ENCODE data around the gene PDLIM3.
A peak's percentile ranks its signal among the peaks of the same experiment; 100 is the strongest.
"Not testable (repeated sequence)": the region's sequence is repeated elsewhere in the genome, so short reads cannot be mapped to it uniquely, and the experiment has no call there.

Gene PDLIM3

DNA sequence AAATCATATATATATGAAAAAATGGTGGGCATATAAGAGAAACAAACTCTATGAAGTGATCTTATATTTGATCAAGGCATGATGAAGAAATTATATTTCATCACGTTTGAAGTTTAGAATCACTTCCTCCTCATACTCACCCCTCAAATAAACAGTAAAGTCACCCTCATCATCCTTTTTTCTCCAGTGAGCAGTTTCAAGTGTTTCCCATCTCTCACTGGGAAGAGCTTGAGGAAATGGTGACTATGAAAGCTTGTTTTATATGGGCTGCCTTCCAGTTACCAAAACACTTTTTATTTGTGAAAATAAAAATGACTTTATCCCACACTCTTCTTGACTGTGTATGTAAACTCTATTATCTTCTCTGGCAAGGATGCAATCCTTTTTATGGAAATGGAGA, 16.8 kb downstream of the PDLIM3 start:
- DNase-seq (ENCODE audit: low read depth), result no peak

DNA sequence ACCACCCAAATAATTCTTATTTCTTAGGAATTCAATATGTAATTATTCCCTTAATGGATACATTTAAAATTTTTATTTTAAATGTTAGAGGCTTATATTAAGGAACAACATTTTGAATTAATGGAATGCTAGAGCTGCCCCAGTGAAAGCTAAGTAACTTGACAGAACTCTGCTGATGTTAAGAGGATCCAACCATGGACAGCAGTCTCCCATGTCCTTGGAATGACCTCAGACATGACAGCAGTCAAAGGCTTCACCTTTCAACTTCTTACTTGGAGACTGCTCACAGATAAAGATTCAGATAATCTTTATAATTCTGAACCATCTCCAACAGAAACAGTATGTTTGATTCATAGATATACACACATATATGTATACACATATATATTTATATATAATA, 17.2 kb downstream of the PDLIM3 start:
- no peak for DNase-seq (ENCODE audit: low read depth)
- no peak overlapping the region for H3K4me3 ChIP-seq (ENCODE audit: low read depth, low read length)
- TF ChIP-seq, protein P1, sequence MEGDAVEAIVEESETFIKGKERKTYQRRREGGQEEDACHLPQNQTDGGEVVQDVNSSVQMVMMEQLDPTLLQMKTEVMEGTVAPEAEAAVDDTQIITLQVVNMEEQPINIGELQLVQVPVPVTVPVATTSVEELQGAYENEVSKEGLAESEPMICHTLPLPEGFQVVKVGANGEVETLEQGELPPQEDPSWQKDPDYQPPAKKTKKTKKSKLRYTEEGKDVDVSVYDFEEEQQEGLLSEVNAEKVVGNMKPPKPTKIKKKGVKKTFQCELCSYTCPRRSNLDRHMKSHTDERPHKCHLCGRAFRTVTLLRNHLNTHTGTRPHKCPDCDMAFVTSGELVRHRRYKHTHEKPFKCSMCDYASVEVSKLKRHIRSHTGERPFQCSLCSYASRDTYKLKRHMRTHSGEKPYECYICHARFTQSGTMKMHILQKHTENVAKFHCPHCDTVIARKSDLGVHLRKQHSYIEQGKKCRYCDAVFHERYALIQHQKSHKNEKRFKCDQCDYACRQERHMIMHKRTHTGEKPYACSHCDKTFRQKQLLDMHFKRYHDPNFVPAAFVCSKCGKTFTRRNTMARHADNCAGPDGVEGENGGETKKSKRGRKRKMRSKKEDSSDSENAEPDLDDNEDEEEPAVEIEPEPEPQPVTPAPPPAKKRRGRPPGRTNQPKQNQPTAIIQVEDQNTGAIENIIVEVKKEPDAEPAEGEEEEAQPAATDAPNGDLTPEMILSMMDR (IDR thresholded peaks at IDR 0.05; ENCODE audit: low read depth, low read length), result no peak
- TF ChIP-seq POLR2A (IDR thresholded peaks at IDR 0.05; ENCODE audit: extremely low read depth, insufficient read length) (no peak), MYC (IDR thresholded peaks at IDR 0.05; ENCODE audit: low read depth, low read length) (no peak)
- TF ChIP-seq, protein P2, sequence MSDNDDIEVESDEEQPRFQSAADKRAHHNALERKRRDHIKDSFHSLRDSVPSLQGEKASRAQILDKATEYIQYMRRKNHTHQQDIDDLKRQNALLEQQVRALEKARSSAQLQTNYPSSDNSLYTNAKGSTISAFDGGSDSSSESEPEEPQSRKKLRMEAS (IDR thresholded peaks at IDR 0.05; ENCODE audit: low read depth, low read length), result no peak

More for the DNA sequence above, 16.8 kb downstream of the PDLIM3 start:
- TF ChIP-seq MYC (IDR thresholded peaks at IDR 0.05; ENCODE audit: low read depth, low read length), result no peak
- TF ChIP-seq, protein P2 (IDR thresholded peaks at IDR 0.05; ENCODE audit: low read depth, low read length), result no peak
- TF ChIP-seq, protein P1 (IDR thresholded peaks at IDR 0.05; ENCODE audit: low read depth, low read length), result no peak
- TF ChIP-seq POLR2A (IDR thresholded peaks at IDR 0.05; ENCODE audit: extremely low read depth, insufficient read length), result no peak
- H3K4me3 ChIP-seq (ENCODE audit: low read depth, low read length), result no peak overlapping the region

DNA sequence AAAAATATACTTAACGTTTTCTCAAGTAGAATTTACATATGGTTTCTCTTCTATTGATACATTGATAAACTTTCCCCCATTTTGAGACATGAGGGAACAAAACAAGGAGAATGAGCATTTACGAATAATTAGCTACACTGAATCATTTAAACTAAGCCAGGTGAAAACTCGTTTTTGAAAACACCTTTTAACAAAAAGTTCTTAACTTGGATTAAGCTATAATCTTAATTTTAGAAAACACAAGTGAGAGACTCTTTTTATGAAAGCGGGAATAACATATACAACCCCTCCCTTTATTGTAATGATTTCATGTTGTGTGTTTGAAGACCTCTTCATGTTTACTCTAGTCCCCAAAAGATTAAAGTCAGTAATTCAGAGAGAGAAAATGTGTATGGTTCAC, 20.1 kb downstream of the PDLIM3 start:
- TF ChIP-seq, protein P2 (IDR thresholded peaks at IDR 0.05; ENCODE audit: low read depth, low read length), result no peak
- TF ChIP-seq POLR2A (IDR thresholded peaks at IDR 0.05; ENCODE audit: extremely low read depth, insufficient read length) (no peak), MYC (IDR thresholded peaks at IDR 0.05; ENCODE audit: low read depth, low read length) (no peak)
- TF ChIP-seq, protein P1 (IDR thresholded peaks at IDR 0.05; ENCODE audit: low read depth, low read length), result no peak
- H3K4me3 ChIP-seq (ENCODE audit: low read depth, low read length), result no peak overlapping the region
- no peak for DNase-seq (ENCODE audit: low read depth)

DNA sequence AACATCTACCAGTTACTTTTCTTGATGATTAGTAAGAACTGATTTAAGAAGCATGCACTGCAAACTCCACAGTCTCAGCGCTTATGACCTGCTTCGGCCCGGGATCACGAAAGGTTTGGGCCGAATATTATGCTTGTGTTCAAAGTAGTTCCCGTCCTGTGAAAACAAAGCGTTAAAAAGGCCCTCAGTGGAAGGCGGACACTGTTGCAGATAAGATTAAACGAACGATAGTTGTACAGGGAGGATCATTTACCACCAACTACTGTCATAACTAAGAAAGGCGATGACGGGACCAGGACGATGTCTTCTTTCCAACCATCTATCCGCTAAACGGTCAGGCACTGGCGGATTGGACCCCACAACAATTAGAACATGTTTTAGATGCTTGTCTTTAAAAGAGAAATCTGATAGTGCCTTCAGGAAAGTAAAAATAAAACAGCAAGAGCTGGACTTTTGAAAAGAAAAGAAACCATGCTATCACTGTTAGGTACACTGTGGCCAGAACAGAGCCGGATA, 21.1 kb downstream of the PDLIM3 start:
- no peak overlapping the region for H3K4me3 ChIP-seq (ENCODE audit: low read depth, low read length)
- DNase-seq (ENCODE audit: low read depth), result no peak
- TF ChIP-seq MYC (IDR thresholded peaks at IDR 0.05; ENCODE audit: low read depth, low read length) (no peak), POLR2A (IDR thresholded peaks at IDR 0.05; ENCODE audit: extremely low read depth, insufficient read length) (no peak)
- TF ChIP-seq, protein P1 (IDR thresholded peaks at IDR 0.05; ENCODE audit: low read depth, low read length), result no peak
- TF ChIP-seq, protein P2 (IDR thresholded peaks at IDR 0.05; ENCODE audit: low read depth, low read length), result no peak

DNA sequence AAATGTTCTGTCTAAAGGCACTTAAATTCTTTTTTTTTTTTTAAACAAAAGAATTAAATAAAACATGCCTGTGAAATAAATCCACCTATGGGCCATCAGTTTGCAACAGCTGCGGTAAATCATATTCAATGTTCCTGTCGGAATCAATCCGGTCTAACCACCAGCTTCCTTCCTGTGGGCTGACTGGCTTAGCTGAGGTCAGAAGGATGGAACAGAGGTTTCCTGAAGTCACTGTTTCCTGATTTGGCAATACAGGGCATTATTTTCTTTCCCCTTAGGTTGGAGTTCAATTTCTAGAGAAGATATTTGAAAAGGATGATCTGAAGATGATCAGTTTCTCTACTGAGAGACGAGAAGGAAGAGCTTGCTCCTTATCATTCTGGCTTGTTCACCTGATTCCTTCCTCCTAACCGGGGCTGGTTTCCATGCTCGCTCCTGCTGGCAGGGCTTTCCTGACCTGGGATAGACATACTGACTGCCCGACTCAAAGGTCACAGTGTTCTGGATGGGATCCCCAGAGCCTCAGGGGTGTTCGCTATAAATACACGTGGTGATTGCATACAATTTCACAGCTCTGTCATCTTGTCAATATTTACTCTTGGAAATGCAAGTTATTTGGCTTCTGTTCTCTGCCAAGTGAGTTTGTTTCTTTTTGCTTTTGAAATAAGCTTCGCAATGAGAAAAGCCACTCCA, 21.7 kb downstream of the PDLIM3 start:
- H3K4me3 ChIP-seq (ENCODE audit: low read depth, low read length), result no peak overlapping the region
- no peak for TF ChIP-seq POLR2A (IDR thresholded peaks at IDR 0.05; ENCODE audit: extremely low read depth, insufficient read length)
- peak; percentile 58 for DNase-seq (ENCODE audit: low read depth)

DNA sequence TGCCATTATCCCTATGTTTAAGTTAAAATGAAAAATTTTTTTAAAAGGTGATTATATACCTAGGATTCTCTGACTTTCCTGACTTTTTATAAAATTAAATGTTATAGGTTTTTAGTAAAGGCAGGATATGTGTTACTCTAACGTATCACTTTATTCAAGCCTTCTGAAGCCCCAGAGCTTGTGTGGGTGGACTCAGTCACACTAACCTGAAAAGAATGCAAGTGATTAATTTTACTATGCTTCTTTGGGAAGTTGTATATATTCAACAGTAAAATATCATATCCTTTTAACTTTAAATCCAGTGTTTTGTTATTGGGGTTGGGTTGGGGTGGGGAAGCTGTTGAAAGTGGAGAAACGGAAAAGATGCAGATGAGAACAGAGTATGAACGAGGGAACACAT, 22.8 kb downstream of the PDLIM3 start:
- no peak for DNase-seq (ENCODE audit: low read depth)
- no peak overlapping the region for H3K4me3 ChIP-seq (ENCODE audit: low read depth, low read length)
- TF ChIP-seq POLR2A (IDR thresholded peaks at IDR 0.05; ENCODE audit: extremely low read depth, insufficient read length) (no peak), MYC (IDR thresholded peaks at IDR 0.05; ENCODE audit: low read depth, low read length) (no peak)
- TF ChIP-seq, protein P1 (IDR thresholded peaks at IDR 0.05; ENCODE audit: low read depth, low read length), result no peak
- TF ChIP-seq, protein P2 (IDR thresholded peaks at IDR 0.05; ENCODE audit: low read depth, low read length), result no peak

DNA sequence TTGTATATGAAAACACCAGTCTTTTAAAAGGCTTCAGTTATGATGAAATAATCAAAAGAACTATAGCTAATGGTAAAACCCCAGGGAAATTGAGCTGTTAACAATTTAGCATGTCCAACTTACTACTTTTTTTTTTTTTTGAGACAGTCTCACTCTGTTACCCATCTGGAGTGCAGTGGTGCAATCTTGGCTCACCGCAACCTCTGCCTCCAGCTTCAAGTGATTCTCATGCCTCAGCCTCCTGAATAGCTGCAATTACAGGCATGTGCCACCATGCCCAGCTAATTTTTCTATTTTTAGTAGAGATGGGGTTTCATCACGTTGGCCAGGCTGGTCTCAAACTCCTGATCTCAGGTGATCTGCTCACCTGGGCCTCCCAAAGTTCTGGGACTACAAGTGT, 24.1 kb downstream of the PDLIM3 start:
- peak; percentile 20 for DNase-seq (ENCODE audit: low read depth)
- not testable (repeated sequence) for H3K4me3 ChIP-seq (ENCODE audit: low read depth, low read length)

Measured in NB4 (cell line).